ENCODE data around the gene TPCN2.

TPCN2 gene

DNA sequence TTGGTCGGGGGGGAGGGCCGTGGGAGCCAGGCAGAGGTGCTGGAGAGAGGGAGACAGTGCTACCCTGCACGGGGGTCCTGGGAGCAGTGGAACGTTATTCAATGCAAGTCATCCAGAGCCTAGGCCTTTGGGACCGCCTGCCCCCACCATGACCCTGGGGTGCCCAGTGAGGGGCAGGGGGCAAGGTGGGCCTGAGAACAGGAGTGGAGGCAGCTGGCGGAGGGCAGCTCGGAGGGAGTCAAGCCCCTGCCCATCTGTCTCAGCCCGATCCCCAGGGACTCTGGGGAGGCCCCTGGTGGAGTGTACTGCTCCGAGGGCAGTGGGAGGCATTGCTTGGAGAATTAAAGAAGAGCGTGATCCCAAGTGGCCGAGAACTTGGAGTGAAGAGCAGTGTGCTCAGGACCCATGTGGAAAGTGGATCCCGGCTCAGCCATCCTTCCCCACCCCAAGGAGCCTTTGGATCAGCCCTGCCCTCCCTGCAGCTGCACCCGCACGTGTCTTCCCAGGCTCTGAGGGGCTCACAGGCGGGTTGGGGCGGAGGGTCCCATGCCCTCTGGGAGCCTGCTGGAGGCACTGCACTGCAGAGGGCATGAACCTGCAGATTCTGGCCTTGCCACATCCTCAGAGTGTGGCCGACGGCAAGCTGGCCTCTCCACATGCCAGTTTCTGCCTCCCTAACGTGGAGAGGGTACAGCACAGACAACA is 73.0 kb downstream of the TPCN2 start:
- TF ChIP-seq, protein P1, sequence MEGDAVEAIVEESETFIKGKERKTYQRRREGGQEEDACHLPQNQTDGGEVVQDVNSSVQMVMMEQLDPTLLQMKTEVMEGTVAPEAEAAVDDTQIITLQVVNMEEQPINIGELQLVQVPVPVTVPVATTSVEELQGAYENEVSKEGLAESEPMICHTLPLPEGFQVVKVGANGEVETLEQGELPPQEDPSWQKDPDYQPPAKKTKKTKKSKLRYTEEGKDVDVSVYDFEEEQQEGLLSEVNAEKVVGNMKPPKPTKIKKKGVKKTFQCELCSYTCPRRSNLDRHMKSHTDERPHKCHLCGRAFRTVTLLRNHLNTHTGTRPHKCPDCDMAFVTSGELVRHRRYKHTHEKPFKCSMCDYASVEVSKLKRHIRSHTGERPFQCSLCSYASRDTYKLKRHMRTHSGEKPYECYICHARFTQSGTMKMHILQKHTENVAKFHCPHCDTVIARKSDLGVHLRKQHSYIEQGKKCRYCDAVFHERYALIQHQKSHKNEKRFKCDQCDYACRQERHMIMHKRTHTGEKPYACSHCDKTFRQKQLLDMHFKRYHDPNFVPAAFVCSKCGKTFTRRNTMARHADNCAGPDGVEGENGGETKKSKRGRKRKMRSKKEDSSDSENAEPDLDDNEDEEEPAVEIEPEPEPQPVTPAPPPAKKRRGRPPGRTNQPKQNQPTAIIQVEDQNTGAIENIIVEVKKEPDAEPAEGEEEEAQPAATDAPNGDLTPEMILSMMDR (IDR thresholded peaks at IDR 0.05; ENCODE audit: low read depth, low read length): no peak
- peaks cover 4% of the 10 kb centered on the region for H3K9me3 ChIP-seq (ENCODE audit: severe bottlenecking)
- no peak overlapping the region for H3K27ac ChIP-seq
- DNase-seq: no peak
- no peak overlapping the region for H3K4me3 ChIP-seq (ENCODE audit: low read depth, low read length)
- no peaks in the 10 kb centered on the region for H3K36me3 ChIP-seq
- H3K27me3 ChIP-seq (ENCODE audit: insufficient read depth, low read depth, severe bottlenecking): no peaks in the 10 kb centered on the region

GRCh38 chr11:69122326-69122629 is 73.5 kb downstream of the TPCN2 start:
- H3K27ac ChIP-seq: no peak overlapping the region

DNA sequence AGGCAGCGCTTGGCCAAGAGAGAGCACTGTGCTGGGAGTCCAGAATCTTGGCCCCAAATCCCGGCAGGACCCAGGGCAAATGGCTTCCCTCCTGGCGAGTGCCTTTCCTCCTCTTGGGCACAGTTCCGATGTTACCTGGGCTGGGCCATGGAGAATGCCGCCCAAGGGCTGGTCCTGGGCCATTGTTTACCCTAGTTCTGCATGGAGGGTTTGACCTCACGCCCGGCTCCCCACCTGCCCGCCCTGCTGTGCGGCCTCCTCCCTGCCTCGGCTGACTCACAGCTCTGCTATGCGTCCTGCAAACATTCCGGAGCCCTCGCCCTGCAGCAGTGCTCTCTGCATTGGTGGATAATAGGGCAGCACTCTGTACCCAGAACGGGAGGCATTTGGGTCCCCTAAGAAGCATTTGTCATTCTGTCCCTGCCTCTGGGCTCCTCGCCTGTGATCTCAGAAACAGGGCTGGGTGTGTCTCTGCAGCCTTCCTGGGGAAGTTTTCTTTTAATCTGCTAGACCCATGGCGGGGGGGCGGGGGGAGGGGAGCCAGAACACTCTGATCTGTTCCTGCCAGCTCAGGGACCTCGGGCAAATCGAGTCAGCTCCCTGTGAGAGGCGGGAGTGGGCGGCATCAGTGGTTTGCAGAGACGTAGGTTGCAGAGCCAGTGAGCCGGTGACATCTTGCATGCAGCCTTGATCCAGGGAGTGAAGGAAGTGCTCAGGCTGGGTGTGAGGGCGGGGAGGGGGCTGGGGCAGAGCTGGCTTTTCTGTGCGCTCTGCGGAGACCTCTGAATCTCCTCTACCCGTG is 74.1 kb downstream of the TPCN2 start:
- DNase-seq: no peak
- H3K27ac ChIP-seq: no peak overlapping the region
- no peaks in the 10 kb centered on the region for H3K36me3 ChIP-seq
- H3K4me3 ChIP-seq (ENCODE audit: low read depth, low read length): no peak overlapping the region
- no peaks in the 10 kb centered on the region for H3K27me3 ChIP-seq (ENCODE audit: insufficient read depth, low read depth, severe bottlenecking)
- TF ChIP-seq, protein P1 (IDR thresholded peaks at IDR 0.05; ENCODE audit: low read depth, low read length): no peak
- H3K9me3 ChIP-seq (ENCODE audit: severe bottlenecking): peaks cover 6% of the 10 kb centered on the region

More at GRCh38 chr11:69122326-69122629, 73.5 kb downstream of the TPCN2 start:
- TF ChIP-seq, protein P1 (IDR thresholded peaks at IDR 0.05; ENCODE audit: low read depth, low read length): no peak
- H3K36me3 ChIP-seq: no peaks in the 10 kb centered on the region
- H3K27me3 ChIP-seq (ENCODE audit: insufficient read depth, low read depth, severe bottlenecking): no peaks in the 10 kb centered on the region
- no peak for DNase-seq
- H3K9me3 ChIP-seq (ENCODE audit: severe bottlenecking): peaks cover 4% of the 10 kb centered on the region
- H3K4me3 ChIP-seq (ENCODE audit: low read depth, low read length): no peak overlapping the region

GRCh38 chr11:69123593-69124545 is 75.1 kb downstream of the TPCN2 start:
- no peaks in the 10 kb centered on the region for H3K36me3 ChIP-seq
- H3K4me3 ChIP-seq (ENCODE audit: low read depth, low read length): no peak overlapping the region
- no peak for DNase-seq
- H3K9me3 ChIP-seq (ENCODE audit: severe bottlenecking): peaks cover 12% of the 10 kb centered on the region
- H3K27me3 ChIP-seq (ENCODE audit: insufficient read depth, low read depth, severe bottlenecking): no peaks in the 10 kb centered on the region
- TF ChIP-seq, protein P1 (IDR thresholded peaks at IDR 0.05; ENCODE audit: low read depth, low read length): no peak
- no peak overlapping the region for H3K27ac ChIP-seq

DNA sequence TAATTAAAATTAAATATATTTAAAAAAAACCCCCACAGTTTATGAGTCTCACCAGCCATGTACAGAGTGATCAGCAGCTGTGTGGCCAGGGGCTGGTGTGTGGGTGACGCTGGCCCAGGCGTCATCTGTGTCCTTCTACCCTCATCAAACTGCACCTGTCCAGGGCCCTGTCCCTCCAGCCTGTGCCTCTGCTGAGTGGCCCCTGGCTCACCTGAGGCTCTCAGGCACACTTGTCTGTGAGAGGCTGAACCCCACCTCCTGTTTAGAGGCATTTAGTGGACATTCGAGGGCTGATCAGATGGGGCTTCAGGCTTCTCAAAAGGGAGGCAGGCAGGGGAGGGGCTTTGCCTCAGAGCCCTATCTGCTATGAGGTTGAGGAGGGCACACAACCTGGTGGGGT is 77.1 kb downstream of the TPCN2 start:
- Histone ChIP-seq H3K27ac (no peak overlapping the region), H3K4me3 (ENCODE audit: low read depth, low read length) (no peak overlapping the region), H3K27me3 (ENCODE audit: insufficient read depth, low read depth, severe bottlenecking) (no peaks in the 10 kb centered on the region), H3K9me3 (ENCODE audit: severe bottlenecking) (peaks cover 9% of the 10 kb centered on the region), H3K36me3 (no peaks in the 10 kb centered on the region)
- no peak for DNase-seq
- TF ChIP-seq, protein P1 (IDR thresholded peaks at IDR 0.05; ENCODE audit: low read depth, low read length): no peak
